ENCODE results near the gene DAAM2.

The DAAM2 gene

DNA sequence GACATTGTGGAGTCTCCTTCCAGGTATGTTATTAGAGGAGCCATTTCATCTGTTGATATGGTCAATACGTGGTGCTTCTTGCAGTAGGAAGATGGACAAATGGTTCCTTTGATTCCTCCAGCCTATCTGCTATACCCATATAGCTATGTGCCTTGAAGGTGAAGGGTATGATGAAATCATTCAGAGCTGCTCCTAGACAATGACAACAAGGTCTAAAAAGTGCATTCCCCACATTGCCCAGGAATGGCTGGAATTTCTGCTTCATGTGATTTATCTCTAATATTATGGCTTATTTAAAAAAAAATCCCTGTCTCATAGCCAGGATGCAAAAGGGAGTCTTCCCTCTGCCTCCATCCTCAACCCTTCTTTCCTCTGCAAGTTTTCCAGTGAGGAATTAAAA lies 14.1 kb downstream of the DAAM2 start:
- WGBS, result 83% methylated on average over 1 of the region's 1 CpG
- H3K9me3 ChIP-seq (ENCODE audit: insufficient read depth, low read depth, low read length), result no peaks in the 10 kb centered on the region
- no peak overlapping the region for H3K4me3 ChIP-seq (ENCODE audit: low read length)
- no peak overlapping the region for H3K27ac ChIP-seq (ENCODE audit: low read depth, low read length)
- no peaks in the 10 kb centered on the region for H3K27me3 ChIP-seq (ENCODE audit: insufficient read depth, low read length)
- H3K36me3 ChIP-seq (ENCODE audit: insufficient read depth, low read length), result no peaks in the 10 kb centered on the region
- H3K4me1 ChIP-seq (ENCODE audit: insufficient read depth, low read length), result peaks cover 14% of the 10 kb centered on the region; the same call in 1 of the 2 replicates
- H3K9ac ChIP-seq (ENCODE audit: low read depth, low read length), result no peak overlapping the region

GRCh38 chr6:39808346-39808745 lies 16.2 kb downstream of the DAAM2 start:
- H3K27me3 ChIP-seq (ENCODE audit: insufficient read depth, low read length), result no peaks in the 10 kb centered on the region
- WGBS, result 53% methylated on average over 3 of the region's 3 CpGs
- no peaks in the 10 kb centered on the region for H3K9me3 ChIP-seq (ENCODE audit: insufficient read depth, low read depth, low read length)
- H3K4me1 ChIP-seq (ENCODE audit: insufficient read depth, low read length), result peaks cover 20% of the 10 kb centered on the region; the same call in 1 of the 2 replicates
- H3K9ac ChIP-seq (ENCODE audit: low read depth, low read length), result no peak overlapping the region
- H3K27ac ChIP-seq (ENCODE audit: low read depth, low read length), result no peak overlapping the region
- H3K36me3 ChIP-seq (ENCODE audit: insufficient read depth, low read length), result no peaks in the 10 kb centered on the region
- no peak overlapping the region for H3K4me3 ChIP-seq (ENCODE audit: low read length)

DNA sequence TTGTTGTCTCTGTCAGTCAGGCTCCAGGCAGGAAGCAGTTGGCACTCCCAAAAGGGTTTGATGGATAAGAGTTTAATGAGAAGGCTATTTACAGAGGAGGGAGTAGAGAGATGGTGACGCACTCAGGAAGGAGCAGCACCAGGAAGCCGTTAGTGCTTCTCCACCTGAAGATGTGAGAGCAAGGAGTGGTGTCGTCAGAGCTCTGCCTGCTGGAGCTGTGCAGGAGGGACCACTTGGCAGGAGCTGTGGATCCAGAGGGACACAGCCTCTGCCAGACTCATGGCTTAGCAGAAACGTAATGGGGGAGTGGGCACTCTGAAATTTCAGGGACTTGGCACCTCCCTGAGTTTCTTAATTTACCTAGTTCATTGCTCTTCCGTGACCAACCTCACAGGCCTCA lies 16.8 kb downstream of the DAAM2 start:
- Histone ChIP-seq H3K9me3 (ENCODE audit: insufficient read depth, low read depth, low read length) (no peaks in the 10 kb centered on the region), H3K4me1 (ENCODE audit: insufficient read depth, low read length) (peaks cover 21% of the 10 kb centered on the region; the same call in 1 of the 2 replicates), H3K4me3 (ENCODE audit: low read length) (no peak overlapping the region), H3K9ac (ENCODE audit: low read depth, low read length) (no peak overlapping the region), H3K27ac (ENCODE audit: low read depth, low read length) (no peak overlapping the region), H3K27me3 (ENCODE audit: insufficient read depth, low read length) (no peaks in the 10 kb centered on the region), H3K36me3 (ENCODE audit: insufficient read depth, low read length) (no peaks in the 10 kb centered on the region)
- WGBS, result 71% methylated on average over 5 of the region's 5 CpGs

GRCh38 chr6:39811835-39812345 lies 19.7 kb downstream of the DAAM2 start:
- Histone ChIP-seq H3K9me3 (ENCODE audit: insufficient read depth, low read depth, low read length) (no peaks in the 10 kb centered on the region), H3K9ac (ENCODE audit: low read depth, low read length) (no peak overlapping the region), H3K27me3 (ENCODE audit: insufficient read depth, low read length) (no peaks in the 10 kb centered on the region), H3K4me3 (ENCODE audit: low read length) (no peak overlapping the region), H3K27ac (ENCODE audit: low read depth, low read length) (no peak overlapping the region), H3K4me1 (ENCODE audit: insufficient read depth, low read length) (peaks cover 21% of the 10 kb centered on the region; the same call in 1 of the 2 replicates), H3K36me3 (ENCODE audit: insufficient read depth, low read length) (no peaks in the 10 kb centered on the region)
- 92% methylated on average over 3 of the region's 3 CpGs for WGBS

- Histone ChIP-seq H3K4me3 (ENCODE audit: low read length) (no peak overlapping the region), H3K27ac (ENCODE audit: low read depth, low read length) (no peak overlapping the region), H3K9me3 (ENCODE audit: insufficient read depth, low read depth, low read length) (no peaks in the 10 kb centered on the region), H3K36me3 (ENCODE audit: insufficient read depth, low read length) (no peaks in the 10 kb centered on the region), H3K27me3 (ENCODE audit: insufficient read depth, low read length) (no peaks in the 10 kb centered on the region), H3K4me1 (ENCODE audit: insufficient read depth, low read length) (peaks cover 21% of the 10 kb centered on the region; the same call in 1 of the 2 replicates), H3K9ac (ENCODE audit: low read depth, low read length) (no peak overlapping the region)
- WGBS, result 88% methylated on average over 2 of the region's 2 CpGs
Observed at GRCh38 chr6:39812496-39812852, 20.3 kb downstream of the DAAM2 start.

DNA sequence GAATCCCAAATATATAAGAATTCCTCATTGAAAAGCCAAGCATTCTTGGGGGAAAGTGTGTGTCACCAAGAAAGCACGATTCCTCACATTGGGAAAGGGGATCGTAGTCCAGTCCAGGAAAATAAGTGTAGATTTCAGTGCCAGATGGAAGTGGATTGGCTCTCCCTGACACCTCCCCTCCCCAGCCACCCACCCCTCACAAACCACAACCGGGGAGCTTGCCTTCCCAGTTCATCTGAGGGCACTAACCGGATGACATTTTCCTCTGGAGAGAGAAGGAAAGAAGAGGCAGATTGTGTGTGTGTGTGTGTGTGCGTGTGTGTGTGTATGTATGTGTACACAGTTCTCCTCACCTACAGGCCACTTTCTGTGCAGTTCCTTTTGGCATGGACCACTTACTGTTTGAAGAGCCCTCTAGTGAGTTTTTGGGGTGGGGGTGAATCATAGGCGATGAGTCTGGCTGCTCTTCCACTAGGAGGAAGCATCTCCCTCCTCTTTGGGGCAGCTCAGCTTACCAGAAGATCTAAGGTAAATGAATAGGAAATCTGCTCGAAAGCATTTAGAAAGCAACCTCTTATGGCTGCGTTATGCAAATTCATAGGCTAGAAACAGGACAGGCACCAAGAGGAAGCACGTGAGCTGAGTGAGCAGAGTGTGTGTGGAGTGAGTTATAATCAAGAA lies 20.8 kb downstream of the DAAM2 start:
- no peaks in the 10 kb centered on the region for H3K36me3 ChIP-seq (ENCODE audit: insufficient read depth, low read length)

DNA sequence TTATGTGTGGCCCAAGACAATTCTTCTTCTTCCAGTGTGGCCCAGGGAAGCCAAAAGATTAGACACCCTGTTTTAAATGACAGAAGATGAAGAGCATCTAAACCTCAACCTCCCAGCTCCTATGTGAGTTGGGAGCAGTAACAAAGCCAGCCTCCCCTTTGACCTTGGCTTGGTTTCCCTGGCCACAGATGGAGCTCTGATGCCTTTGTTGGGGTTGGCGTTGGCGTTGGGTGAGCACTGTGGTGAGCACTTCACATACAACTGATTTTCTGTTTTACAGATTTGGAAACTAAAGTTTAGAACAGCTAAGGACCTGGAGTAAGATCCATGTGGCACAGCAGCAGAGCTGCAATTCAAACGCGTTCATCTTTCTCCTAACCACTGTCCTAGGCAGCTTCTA lies 22.1 kb downstream of the DAAM2 start:
- no peaks in the 10 kb centered on the region for H3K9me3 ChIP-seq (ENCODE audit: insufficient read depth, low read depth, low read length)
- H3K9ac ChIP-seq (ENCODE audit: low read depth, low read length), result no peak overlapping the region
- H3K36me3 ChIP-seq (ENCODE audit: insufficient read depth, low read length), result no peaks in the 10 kb centered on the region
- H3K4me3 ChIP-seq (ENCODE audit: low read length), result no peak overlapping the region
- H3K27me3 ChIP-seq (ENCODE audit: insufficient read depth, low read length), result no peaks in the 10 kb centered on the region
- H3K27ac ChIP-seq (ENCODE audit: low read depth, low read length), result no peak overlapping the region
- H3K4me1 ChIP-seq (ENCODE audit: insufficient read depth, low read length), result peaks cover 13% of the 10 kb centered on the region; the same call in 1 of the 2 replicates
- 96% methylated on average over 4 of the region's 4 CpGs for WGBS

More for the DNA sequence above, 20.8 kb downstream of the DAAM2 start:
- Histone ChIP-seq H3K27me3 (ENCODE audit: insufficient read depth, low read length) (no peaks in the 10 kb centered on the region), H3K4me3 (ENCODE audit: low read length) (no peak overlapping the region), H3K9me3 (ENCODE audit: insufficient read depth, low read depth, low read length) (no peaks in the 10 kb centered on the region), H3K27ac (ENCODE audit: low read depth, low read length) (no peak overlapping the region), H3K9ac (ENCODE audit: low read depth, low read length) (no peak overlapping the region), H3K4me1 (ENCODE audit: insufficient read depth, low read length) (peaks cover 21% of the 10 kb centered on the region; the same call in 1 of the 2 replicates)
- 73% methylated on average over 7 of the region's 9 CpGs for WGBS

- WGBS, result 100% methylated on average over 1 of the region's 3 CpGs
- Histone ChIP-seq H3K9me3 (ENCODE audit: insufficient read depth, low read depth, low read length) (no peaks in the 10 kb centered on the region), H3K36me3 (ENCODE audit: insufficient read depth, low read length) (no peaks in the 10 kb centered on the region), H3K27me3 (ENCODE audit: insufficient read depth, low read length) (no peaks in the 10 kb centered on the region), H3K9ac (ENCODE audit: low read depth, low read length) (no peak overlapping the region), H3K4me1 (ENCODE audit: insufficient read depth, low read length) (peaks cover 13% of the 10 kb centered on the region; the same call in 1 of the 2 replicates), H3K27ac (ENCODE audit: low read depth, low read length) (no peak overlapping the region), H3K4me3 (ENCODE audit: low read length) (no peak overlapping the region)
Observed at GRCh38 chr6:39815356-39815755, 23.2 kb downstream of the DAAM2 start.

GRCh38 chr6:39816747-39817146 lies 24.6 kb downstream of the DAAM2 start:
- 93% methylated on average over 7 of the region's 7 CpGs for WGBS
- Histone ChIP-seq H3K36me3 (ENCODE audit: insufficient read depth, low read length) (no peaks in the 10 kb centered on the region), H3K27ac (ENCODE audit: low read depth, low read length) (no peak overlapping the region), H3K9me3 (ENCODE audit: insufficient read depth, low read depth, low read length) (no peaks in the 10 kb centered on the region), H3K4me1 (ENCODE audit: insufficient read depth, low read length) (peaks cover 11% of the 10 kb centered on the region; the same call in 1 of the 2 replicates), H3K27me3 (ENCODE audit: insufficient read depth, low read length) (no peaks in the 10 kb centered on the region), H3K4me3 (ENCODE audit: low read length) (no peak overlapping the region), H3K9ac (ENCODE audit: low read depth, low read length) (no peak overlapping the region)

DNA sequence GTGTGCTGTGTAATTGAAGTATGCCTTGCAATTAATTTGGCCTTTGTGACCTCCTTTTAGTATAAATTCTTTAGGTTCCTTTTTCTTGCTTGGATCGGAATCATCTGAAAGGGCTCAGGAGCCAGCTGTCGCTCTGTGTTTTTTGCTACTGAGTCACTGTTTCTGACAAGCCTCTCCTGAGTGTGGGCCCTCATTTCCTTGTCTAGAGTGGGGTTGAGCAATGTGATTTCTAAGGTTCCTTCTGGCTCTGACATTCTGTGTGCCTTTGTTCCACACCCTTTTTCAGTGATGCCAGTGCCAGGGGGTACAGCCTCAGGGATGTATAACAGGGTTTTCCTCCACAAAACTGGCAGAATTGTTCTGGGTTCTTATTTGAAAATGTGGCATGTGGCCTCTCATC lies 26.5 kb downstream of the DAAM2 start:
- no peak overlapping the region for H3K4me3 ChIP-seq (ENCODE audit: low read length)
- no peaks in the 10 kb centered on the region for H3K9me3 ChIP-seq (ENCODE audit: insufficient read depth, low read depth, low read length)
- no peaks in the 10 kb centered on the region for H3K36me3 ChIP-seq (ENCODE audit: insufficient read depth, low read length)
- no peak overlapping the region for H3K27ac ChIP-seq (ENCODE audit: low read depth, low read length)
- WGBS, result 94% methylated on average over 2 of the region's 2 CpGs
- H3K27me3 ChIP-seq (ENCODE audit: insufficient read depth, low read length), result no peaks in the 10 kb centered on the region
- H3K9ac ChIP-seq (ENCODE audit: low read depth, low read length), result no peak overlapping the region
- H3K4me1 ChIP-seq (ENCODE audit: insufficient read depth, low read length), result peaks cover 4% of the 10 kb centered on the region; the same call in 1 of the 2 replicates

- peaks cover 4% of the 10 kb centered on the region; the same call in 1 of the 2 replicates for H3K4me1 ChIP-seq (ENCODE audit: insufficient read depth, low read length)
- H3K9me3 ChIP-seq (ENCODE audit: insufficient read depth, low read depth, low read length), result no peaks in the 10 kb centered on the region
- H3K4me3 ChIP-seq (ENCODE audit: low read length), result no peak overlapping the region
- H3K27ac ChIP-seq (ENCODE audit: low read depth, low read length), result no peak overlapping the region
- no peaks in the 10 kb centered on the region for H3K36me3 ChIP-seq (ENCODE audit: insufficient read depth, low read length)
- 83% methylated on average over 1 of the region's 1 CpG for WGBS
- H3K27me3 ChIP-seq (ENCODE audit: insufficient read depth, low read length), result no peaks in the 10 kb centered on the region
- no peak overlapping the region for H3K9ac ChIP-seq (ENCODE audit: low read depth, low read length)
Observed at GRCh38 chr6:39819228-39819627, 27.1 kb downstream of the DAAM2 start.
